T47D (cell line): ENCODE results near the gene KRT78.
"Not testable (repeated sequence)": the region's sequence is repeated elsewhere in the genome, so short reads cannot be mapped to it uniquely, and the experiment has no call there.

Source experiments
- DNase-seq, 2 experiments: peaks; one replicate each; pipeline versions ENCODE4 v3.0.0 to v3.0.0-alpha.2; 2011 to 2012; ENCODE audit warnings: low read depth in 1 of 2, low spot score in 1 of 2
- JUND ChIP-seq: IDR thresholded peaks from 2 replicates; pipeline ENCODE4 v1.6.1; 2012; ENCODE audit warnings: low read depth
- in situ Hi-C: cut with HindIII; loops from 2 replicates; pipeline ENCODE4 v1.10.0; 2016; ENCODE audit warnings: low sequenced_read_pairs, low pct_unique_long_range_greater_than_20kb

KRT78 gene

GRCh38 chr12:52848661-52849255 is at the start of gene KRT78:
KRT78 (minus strand) TSS chr12:52848994; CDS start chr12:52848930, 64 bp downstream.
- in situ Hi-C loops: no loop called here
- TF ChIP-seq JUND: no peak
- DNase-seq: no peak

GRCh38 chr12:52896190-52897100 is 47.7 kb upstream of the KRT78 start:
- in situ Hi-C loops: no loop called here
- DNase-seq: peak in 1 of 2 experiments; percentile 78
- TF ChIP-seq JUND: no peak

GRCh38 chr12:52895726-52896189 is 47.0 kb upstream of the KRT78 start:
- no peak; the same call in 1 of the 2 replicates for TF ChIP-seq JUND
- peak in 1 of 2 experiments; percentile 91 for DNase-seq
- in situ Hi-C loops: no loop called here

GRCh38 chr12:52892974-52893373 is 44.2 kb upstream of the KRT78 start:
- no peak for DNase-seq
- TF ChIP-seq JUND: no peak
- in situ Hi-C loops: no loop called here

- no peak for TF ChIP-seq JUND
Measured at GRCh38 chr12:52892207-52892852, 43.5 kb upstream of the KRT78 start.

GRCh38 chr12:52891044-52891443 is 42.2 kb upstream of the KRT78 start:
- TF ChIP-seq JUND: no peak
- DNase-seq: no peak
- in situ Hi-C loops: no loop called here

More at GRCh38 chr12:52892207-52892852, 43.5 kb upstream of the KRT78 start:
- in situ Hi-C loops: no loop called here
- no peak for DNase-seq

- in situ Hi-C loops: no loop called here
- DNase-seq: no peak
- no peak for TF ChIP-seq JUND
Measured at GRCh38 chr12:52890417-52890816, 41.6 kb upstream of the KRT78 start.

- in situ Hi-C loops: no loop called here
- no peak for TF ChIP-seq JUND
- peak; percentile 79 to 80 for DNase-seq
Measured at GRCh38 chr12:52884526-52885293, 35.9 kb upstream of the KRT78 start.

- in situ Hi-C loops, DNase-seq: not testable (repeated sequence)
Measured at GRCh38 chr12:52880499-52880898, 31.7 kb upstream of the KRT78 start.

- TF ChIP-seq JUND: no peak
- in situ Hi-C loops: no loop called here
- DNase-seq: peak; percentile 92 to 94
Measured at GRCh38 chr12:52879394-52880351, 30.9 kb upstream of the KRT78 start.
